HG02973 (cell line): ENCODE data around the gene FGGY.
"Not testable (repeated sequence)": the region's sequence is repeated elsewhere in the genome, so short reads cannot be mapped to it uniquely, and the experiment has no call there.

ENCODE experiments used
- ATAC-seq: cut with Tn5 transposase; IDR thresholded peaks from one replicate; pipeline ENCODE4 v1.9.1; 2021; ENCODE audit warnings: moderate library complexity; ENCODE audit not compliant: unreplicated experiment

FGGY gene

GRCh38 chr1:59285691-59286090 is 11.2 kb upstream of the FGGY start:
- no peak for ATAC-seq

- ATAC-seq: no peak
Observed at GRCh38 chr1:59288046-59288445, 8.8 kb upstream of the FGGY start.

DNA sequence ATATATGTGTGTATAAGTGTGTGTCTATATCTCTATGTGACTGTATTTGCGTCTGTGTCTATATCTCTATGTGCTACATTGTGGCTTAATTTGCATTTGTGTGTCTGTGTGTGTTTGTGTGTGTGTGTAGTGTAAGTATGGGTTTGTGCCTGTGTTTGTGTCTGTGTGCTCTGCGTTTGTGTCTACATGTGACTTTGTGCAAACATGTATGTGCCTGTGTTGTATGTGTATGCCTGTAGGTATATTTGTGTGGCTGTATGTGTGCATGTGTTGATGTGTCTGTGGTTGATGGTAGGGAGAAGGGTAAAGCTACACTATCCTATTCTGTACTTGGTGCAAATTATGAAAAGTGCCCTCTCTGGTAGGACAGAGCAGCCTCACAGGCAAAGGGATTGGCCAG is 7.3 kb upstream of the FGGY start:
- ATAC-seq: no peak

DNA sequence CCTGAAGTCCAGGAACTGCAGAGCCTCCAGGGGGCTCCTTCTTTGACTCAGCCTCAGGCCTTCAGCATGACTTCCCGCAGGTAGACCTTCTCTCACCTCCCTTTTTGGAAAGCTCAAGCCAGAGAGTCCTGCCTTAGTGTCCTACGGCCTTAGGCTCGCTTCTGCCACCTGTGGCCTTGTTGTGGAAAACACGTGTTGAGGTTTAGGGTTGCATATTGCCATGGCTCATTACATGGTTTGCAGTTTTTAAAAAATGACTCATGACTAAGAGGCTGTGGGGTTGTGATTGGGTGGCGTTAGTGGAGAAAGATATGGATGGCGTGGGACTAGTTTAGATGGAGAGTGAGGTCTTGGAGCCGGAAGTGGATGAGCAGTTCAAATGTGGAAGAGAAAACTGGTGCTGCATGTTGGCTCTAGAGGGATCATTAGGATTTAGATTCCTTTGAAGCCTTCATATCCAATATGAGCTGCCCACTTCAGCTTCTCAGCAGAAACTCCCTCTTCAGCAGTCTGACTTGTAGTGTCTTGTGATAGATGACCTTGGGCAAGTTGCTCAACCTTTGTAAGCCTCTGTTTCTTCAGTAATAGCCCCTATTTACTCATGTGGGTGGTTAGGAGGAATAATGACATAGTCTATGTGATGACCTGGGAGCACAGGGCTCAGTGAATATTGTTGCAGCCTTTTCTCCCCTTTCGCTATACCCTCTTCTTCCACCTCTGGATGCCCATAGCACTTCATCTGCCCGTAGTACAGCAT is 6.5 kb upstream of the FGGY start:
- ATAC-seq: peak; percentile 73

- no peak for ATAC-seq
Observed at GRCh38 chr1:59291561-59291960, 5.3 kb upstream of the FGGY start.

DNA sequence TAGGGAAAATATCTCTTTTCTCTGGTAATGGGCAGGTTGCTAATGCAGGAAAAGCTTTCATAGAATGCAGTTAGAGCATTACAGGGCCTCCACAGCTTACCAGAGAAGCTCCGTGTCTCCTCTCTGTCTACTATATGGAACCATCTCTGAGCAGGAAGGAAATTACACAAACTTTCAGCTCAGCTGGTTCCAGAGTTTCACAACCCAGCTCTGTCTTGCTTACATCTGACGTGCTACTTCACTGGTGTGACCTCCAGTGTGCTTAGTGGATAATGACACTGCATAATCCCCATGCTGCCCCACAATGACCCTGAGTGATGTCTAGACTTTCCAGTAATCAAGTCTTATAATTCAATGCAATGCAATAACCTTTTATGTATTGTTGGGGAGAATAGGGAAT is 4.3 kb upstream of the FGGY start:
- no peak for ATAC-seq

DNA sequence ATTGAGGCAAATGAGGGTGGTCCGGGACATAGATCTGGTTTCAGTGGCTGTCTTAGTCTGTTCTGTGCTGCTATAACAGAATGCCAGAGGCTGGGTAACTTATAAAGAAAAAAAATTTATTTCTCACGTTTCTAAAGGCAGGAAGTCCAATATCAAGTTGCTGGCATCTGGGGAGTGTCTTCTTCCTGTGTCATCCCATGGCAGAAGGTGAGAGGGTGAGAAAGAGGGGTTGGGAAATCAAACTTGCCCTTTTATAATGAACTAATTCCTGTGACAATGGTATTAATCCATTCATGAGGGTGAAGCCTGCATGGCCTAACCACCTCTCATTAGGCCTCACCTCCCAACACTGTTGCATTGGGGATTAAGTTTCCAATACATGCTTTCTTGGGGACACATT is 3.7 kb upstream of the FGGY start:
- no peak for ATAC-seq

- ATAC-seq: no peak
Observed at GRCh38 chr1:59293849-59294248, 3.0 kb upstream of the FGGY start.

- no peak for ATAC-seq
Observed at GRCh38 chr1:59294423-59294822, 2.5 kb upstream of the FGGY start.

GRCh38 chr1:59295618-59296017 is 1.3 kb upstream of the FGGY start:
- no peak for ATAC-seq

DNA sequence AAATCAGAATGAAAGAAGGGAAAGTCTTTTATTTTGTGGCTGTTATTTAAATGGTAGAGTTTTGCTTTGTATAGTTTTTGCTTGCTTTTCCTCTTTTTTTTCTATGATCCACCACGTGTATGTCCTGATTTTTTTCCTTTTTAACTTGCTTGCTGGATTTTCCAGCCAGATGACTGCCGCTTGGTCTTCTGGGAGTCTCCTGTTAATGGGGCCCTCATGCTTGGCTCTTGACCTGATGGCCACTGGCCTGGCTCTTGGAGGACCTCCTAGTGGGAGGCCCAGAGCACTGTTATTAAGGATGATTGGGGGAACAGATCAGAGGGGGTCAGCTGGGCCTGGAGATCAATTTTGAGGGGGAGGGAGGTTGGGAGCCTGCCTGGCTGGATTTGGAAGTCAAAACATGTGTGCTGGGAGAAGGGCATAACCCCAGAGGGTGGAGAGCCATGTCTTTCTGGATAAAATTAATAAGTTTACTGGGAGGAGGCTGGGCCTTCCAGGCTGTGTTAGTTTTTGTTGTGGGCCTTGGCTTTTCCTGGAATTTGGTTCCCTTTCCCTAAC is 1.2 kb downstream of the FGGY start:
- no peak for ATAC-seq

DNA sequence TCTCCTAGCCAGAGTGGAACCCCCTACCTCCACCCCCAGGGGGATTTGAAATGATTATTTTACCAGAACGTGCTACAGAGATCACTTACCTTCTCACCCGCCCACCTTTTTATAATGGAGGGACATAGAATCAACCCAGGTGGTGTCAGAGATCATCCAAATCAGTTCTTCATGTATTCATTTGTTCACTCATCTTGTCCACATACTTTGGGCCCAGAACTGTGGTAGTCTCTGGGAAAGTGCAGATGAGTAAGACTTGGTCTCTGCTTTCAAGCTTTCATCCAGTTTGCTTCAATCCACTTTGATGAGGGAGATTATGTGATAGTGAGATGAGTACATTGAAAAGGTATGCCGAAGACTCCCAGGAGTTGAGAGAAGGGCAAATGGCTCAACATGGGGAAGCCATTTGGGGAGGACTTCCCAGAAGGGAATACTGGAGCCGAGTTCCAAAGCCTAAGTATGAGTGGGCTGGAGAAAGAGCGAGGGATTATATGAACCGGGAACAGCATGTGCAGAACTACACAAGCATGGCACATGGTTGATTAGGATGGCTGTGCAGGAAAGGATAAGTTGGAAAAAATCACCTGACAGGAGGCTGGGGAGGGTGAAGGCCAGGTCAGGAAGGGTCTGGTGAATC is 1.9 kb downstream of the FGGY start:
- no peak for ATAC-seq

DNA sequence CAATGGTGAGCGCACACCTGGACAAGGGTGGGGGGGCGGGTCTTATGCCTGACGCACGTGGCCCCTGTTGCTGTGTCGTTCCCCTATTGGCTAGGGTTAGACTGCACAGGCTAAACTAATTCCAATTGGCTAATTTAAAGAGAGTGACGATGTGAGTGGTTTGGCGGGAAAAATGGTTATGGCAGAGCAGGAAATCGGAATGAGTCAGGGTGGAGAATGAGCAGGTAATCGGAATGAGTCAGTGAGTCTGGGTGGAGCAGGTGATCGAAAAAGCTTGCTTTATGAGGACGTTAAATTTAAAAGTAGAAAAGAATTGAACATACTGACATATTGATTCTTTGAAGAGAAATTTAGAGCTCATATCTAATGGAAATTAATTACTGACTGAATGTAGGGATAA is 2.8 kb downstream of the FGGY start:
- not testable (repeated sequence) for ATAC-seq

- no peak for ATAC-seq
Observed at GRCh38 chr1:59302297-59302696, 5.4 kb downstream of the FGGY start.

DNA sequence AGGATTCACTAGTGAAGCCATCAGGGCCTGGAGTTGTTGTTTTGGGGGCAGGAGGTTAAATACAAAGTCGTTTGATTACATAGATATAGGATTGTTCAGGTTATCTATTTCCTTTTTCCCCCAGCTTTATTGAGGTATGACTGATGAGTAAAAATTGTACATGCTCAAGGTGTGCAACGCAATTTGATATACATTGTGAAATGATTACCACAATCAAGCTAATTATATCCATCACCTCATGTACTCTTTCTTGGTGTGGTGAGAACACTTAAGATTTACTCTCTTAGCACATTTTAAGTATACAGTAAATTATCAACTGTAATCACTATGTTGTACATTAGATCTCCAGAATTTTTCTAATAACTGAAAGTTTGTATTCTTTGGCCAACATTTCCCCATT is 6.0 kb downstream of the FGGY start:
- ATAC-seq: no peak

DNA sequence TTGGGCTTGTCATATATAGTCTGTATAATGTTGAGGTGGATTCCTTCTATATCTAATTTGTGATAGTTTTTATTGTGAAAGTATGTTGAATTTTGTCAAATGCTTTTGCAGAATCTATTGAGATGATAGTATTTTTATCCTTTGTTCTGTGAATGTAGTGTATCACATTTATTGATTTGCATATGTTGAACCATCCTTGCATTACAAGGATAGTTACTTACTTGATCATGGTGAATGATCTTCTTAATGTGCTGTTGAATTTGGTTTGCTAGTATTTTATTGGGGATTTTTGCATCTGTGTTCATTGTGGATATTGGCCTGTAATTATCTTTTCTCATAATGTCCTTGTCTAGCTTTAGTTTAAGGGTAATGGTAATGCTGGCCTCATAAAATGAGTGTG is 8.3 kb downstream of the FGGY start:
- ATAC-seq: no peak

- ATAC-seq: no peak
Observed at GRCh38 chr1:59307591-59307990, 10.7 kb downstream of the FGGY start.

- ATAC-seq: no peak
Observed at GRCh38 chr1:59308839-59309238, 11.9 kb downstream of the FGGY start.

- ATAC-seq: no peak
Observed at GRCh38 chr1:59309392-59309791, 12.5 kb downstream of the FGGY start.

DNA sequence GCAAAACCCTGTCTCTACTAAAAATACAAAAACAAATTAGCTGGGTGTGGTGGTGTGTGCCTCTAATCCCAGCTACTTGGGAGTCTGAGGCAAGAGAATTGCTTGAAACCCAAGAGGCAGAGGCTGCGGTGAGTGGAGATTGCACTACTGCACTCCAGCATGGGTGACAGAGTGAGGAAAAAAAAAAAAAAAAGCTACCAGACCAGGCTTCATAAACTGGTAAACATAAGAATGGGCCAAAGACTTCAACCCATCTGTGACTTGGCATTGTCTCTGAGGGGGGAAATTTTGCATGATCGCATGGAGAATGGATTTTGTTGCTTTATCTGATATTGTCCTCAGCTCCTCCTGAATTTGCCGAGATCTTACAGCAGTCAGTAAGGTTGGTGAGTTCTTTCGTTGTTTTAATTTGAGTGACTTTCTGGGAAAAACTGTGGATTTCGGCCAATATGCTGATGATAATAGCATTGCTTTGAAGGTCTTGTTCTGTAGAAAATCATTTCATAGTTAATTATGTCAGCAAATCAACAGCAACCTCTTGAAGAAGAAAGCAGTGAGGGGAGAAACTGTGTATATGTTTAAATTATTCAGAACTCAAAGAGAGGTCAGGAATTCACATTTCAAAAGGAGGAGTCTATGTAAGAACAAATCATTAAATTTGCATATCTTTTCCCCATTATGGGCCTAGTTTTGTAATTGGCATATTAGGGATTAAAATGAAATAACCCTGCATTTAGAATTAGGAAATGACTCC is 13.1 kb downstream of the FGGY start:
- no peak for ATAC-seq

DNA sequence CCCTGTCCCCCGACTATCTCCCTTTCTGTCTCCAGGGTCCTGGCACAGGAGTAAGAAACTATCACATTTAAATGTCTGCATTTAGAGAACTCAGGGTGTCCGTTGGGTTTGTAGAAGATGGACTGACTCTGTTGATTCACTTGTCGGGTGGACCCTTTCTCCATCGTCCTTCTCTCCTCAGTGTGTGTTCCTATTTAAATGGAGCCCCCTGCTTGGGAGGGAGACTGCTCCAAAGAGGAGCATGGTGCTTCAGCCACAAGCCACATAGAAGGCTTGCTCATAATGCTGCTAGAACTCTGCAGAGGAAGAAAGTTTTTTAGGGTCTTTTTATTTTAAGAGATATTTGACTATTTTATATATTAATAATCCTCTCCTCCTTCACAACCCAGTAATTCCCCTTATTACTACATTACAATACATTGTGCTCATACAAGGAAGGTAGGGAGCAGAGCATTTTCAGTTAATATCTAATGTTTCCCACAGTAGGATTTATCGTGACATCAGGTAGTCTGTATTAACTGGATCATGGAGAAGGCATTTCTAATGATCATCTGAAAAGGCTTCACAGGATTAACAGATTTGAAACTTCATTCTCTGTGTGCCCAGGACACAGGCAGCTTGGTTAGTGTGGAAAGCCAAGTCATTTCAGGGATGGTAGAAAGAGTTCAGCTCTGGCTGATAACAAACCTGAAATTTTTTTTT is 13.8 kb downstream of the FGGY start:
- no peak for ATAC-seq
